Gastroesophageal sphincter (tissue), 3 donors: ENCODE data around the gene FOXO3.

Experiments used
- EP300 ChIP-seq: sonication (generic); formaldehyde crosslinking; IDR thresholded peaks from one replicate; pipeline ENCODE4 v1.6.1; 2017; ENCODE audit warnings: antibody characterized with exemption, mild to moderate bottlenecking
- POLR2A ChIP-seq, 2 donors: fragments of 450-650 bp; IDR thresholded peaks; one replicate each; pipeline ENCODE4 v1.6.1; 2017; ENCODE audit warnings: antibody characterized with exemption in 2 of 2, mild to moderate bottlenecking in 2 of 2, moderate library complexity in 1 of 2
- POLR2AphosphoS5 ChIP-seq: sonication (generic); formaldehyde crosslinking; IDR thresholded peaks from one replicate; pipeline ENCODE4 v1.6.1; 2017; ENCODE audit warnings: antibody characterized with exemption
- TF ChIP-seq, protein P1 (sequence below), 4 experiments: fragments of 200-600 bp in 2 of 4; fragments of 450-650 bp in 2 of 4; sonication (generic) in 1 of 4; IDR thresholded peaks; one replicate each; pipeline ENCODE4 v1.5.1; 2017 to 2019; ENCODE audit warnings: antibody characterized with exemption in 4 of 4, mild to moderate bottlenecking in 2 of 4, moderate library complexity in 2 of 4

DNA sequence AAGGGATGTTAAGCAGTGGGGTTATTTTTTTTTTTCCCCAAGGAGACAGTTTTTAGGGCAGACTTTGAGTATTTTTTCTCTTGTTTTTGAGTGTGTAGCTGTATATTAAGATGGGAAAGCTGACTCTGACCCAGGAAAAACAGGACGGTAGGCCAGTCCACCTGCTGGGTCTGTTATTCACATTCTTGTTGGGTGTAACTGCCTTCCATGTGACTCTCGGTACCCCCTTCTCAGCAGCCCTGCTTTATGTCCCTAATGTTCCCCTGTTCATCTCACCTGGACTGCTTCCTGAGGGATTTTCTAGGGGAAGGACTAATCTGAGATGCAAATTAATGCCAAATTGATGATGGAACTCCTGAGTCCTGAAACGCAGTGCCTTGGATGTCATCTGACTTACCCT is 21.9 kb downstream of the FOXO3 start:
- TF ChIP-seq, protein P1, sequence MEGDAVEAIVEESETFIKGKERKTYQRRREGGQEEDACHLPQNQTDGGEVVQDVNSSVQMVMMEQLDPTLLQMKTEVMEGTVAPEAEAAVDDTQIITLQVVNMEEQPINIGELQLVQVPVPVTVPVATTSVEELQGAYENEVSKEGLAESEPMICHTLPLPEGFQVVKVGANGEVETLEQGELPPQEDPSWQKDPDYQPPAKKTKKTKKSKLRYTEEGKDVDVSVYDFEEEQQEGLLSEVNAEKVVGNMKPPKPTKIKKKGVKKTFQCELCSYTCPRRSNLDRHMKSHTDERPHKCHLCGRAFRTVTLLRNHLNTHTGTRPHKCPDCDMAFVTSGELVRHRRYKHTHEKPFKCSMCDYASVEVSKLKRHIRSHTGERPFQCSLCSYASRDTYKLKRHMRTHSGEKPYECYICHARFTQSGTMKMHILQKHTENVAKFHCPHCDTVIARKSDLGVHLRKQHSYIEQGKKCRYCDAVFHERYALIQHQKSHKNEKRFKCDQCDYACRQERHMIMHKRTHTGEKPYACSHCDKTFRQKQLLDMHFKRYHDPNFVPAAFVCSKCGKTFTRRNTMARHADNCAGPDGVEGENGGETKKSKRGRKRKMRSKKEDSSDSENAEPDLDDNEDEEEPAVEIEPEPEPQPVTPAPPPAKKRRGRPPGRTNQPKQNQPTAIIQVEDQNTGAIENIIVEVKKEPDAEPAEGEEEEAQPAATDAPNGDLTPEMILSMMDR (IDR thresholded peaks at IDR 0.05): no peak
- TF ChIP-seq POLR2A (IDR thresholded peaks at IDR 0.05) (no peak), POLR2AphosphoS5 (no peak), EP300 (no peak)
